Measurements from ENCODE around the gene PEX12. TPM values are rescaled to one million over a fixed set of nuclear protein-coding genes. Genes with fewer than 3 reads are reported as not detected.

The PEX12 gene
- total and polyA plus RNA-seq, 9 of the 15 experiments (the other 6 are each of a cell fraction or from before 2014, with no cell fraction given), result 4.0 to 12.4 (median 6.4) TPM

- TF ChIP-seq E2F8 (IDR thresholded peaks at IDR 0.05; ENCODE audit: low read depth, partially characterized antibody) (no peak), VEZF1 (CRISPR knock-in tag; IDR thresholded peaks at IDR 0.05) (peak; percentile 42; the same call in 1 of the 2 replicates), ZNF740 (CRISPR knock-in tag; IDR thresholded peaks at IDR 0.05) (peak; percentile 52; the same call in 1 of the 2 replicates), ZNF740 (tag; IDR thresholded peaks at IDR 0.05) (peak in 1 of 2 experiments; percentile 69; a peak in 2 of 4 replicates), ATF7 (IDR thresholded peaks at IDR 0.05) (no peak), ZBTB7A (IDR thresholded peaks at IDR 0.05; ENCODE audit: borderline replicate concordance, control insufficient read depth, low read depth, low read length) (peak; percentile 94)
Measured at GRCh38 chr17:35555691-35556090, 22.7 kb downstream of the PEX12 start (continued).

Measured in K562 (cell line).